GM19240 (cell line): ENCODE data around the gene TAF3.
"Not testable (repeated sequence)": the region's sequence is repeated elsewhere in the genome, so short reads cannot be mapped to it uniquely, and the experiment has no call there.

Source experiments
- DNase-seq: peaks from one replicate; pipeline ENCODE4 v3.0.0; 2011; ENCODE audit warnings: low spot score; ENCODE audit not compliant: insufficient read length

The TAF3 gene

GRCh38 chr10:7811743-7812142, 6.6 kb upstream of the TAF3 start:
- DNase-seq = not testable (repeated sequence)

- no peak for DNase-seq
Measured at GRCh38 chr10:7813481-7813880, 4.8 kb upstream of the TAF3 start.

- DNase-seq = no peak
Measured at GRCh38 chr10:7817576-7817975, 729 bp upstream of the TAF3 start.

GRCh38 chr10:7817984-7818294, 366 bp upstream of the TAF3 start:
- DNase-seq = no peak

GRCh38 chr10:7819121-7819460, 786 bp downstream of the TAF3 start:
- DNase-seq = no peak

- DNase-seq = no peak
Measured at GRCh38 chr10:7824251-7824650, 5.9 kb downstream of the TAF3 start.

- no peak for DNase-seq
Measured at GRCh38 chr10:7826971-7827370, 8.7 kb downstream of the TAF3 start.

GRCh38 chr10:7829289-7829834, 11.1 kb downstream of the TAF3 start:
- DNase-seq = no peak

- DNase-seq = no peak
Measured at GRCh38 chr10:7832060-7832459, 13.8 kb downstream of the TAF3 start.

- no peak for DNase-seq
Measured at GRCh38 chr10:7833210-7833609, 14.9 kb downstream of the TAF3 start.

GRCh38 chr10:7834262-7834661, 16.0 kb downstream of the TAF3 start:
- no peak for DNase-seq

- no peak for DNase-seq
Measured at GRCh38 chr10:7836571-7836970, 18.3 kb downstream of the TAF3 start.

- DNase-seq = no peak
Measured at GRCh38 chr10:7846591-7846990, 28.3 kb downstream of the TAF3 start.

- DNase-seq = no peak
Measured at GRCh38 chr10:7853226-7853842, 35.0 kb downstream of the TAF3 start.

GRCh38 chr10:7853890-7854289, 35.6 kb downstream of the TAF3 start:
- DNase-seq = no peak

GRCh38 chr10:7855205-7855604, 36.9 kb downstream of the TAF3 start:
- no peak for DNase-seq

GRCh38 chr10:7856678-7857077, 38.4 kb downstream of the TAF3 start:
- no peak for DNase-seq

GRCh38 chr10:7857262-7857661, 39.0 kb downstream of the TAF3 start:
- no peak for DNase-seq

GRCh38 chr10:7861509-7862120, 43.3 kb downstream of the TAF3 start:
- no peak for DNase-seq

GRCh38 chr10:7862121-7862514, 43.8 kb downstream of the TAF3 start:
- no peak for DNase-seq

GRCh38 chr10:7866176-7866575, 47.9 kb downstream of the TAF3 start:
- DNase-seq = no peak

GRCh38 chr10:7872041-7872442, 53.7 kb downstream of the TAF3 start:
- no peak for DNase-seq

- DNase-seq = no peak
Measured at GRCh38 chr10:7874864-7875263, 56.6 kb downstream of the TAF3 start.
